Measurements from ENCODE around the gene SMOC2. TPM values are rescaled to one million over a fixed set of nuclear protein-coding genes. Genes with fewer than 3 reads are reported as not detected.

Gene SMOC2
- polyA plus RNA-seq, 1 of the 3 experiments (the other 2 are of a cell fraction) = not detected

DNA sequence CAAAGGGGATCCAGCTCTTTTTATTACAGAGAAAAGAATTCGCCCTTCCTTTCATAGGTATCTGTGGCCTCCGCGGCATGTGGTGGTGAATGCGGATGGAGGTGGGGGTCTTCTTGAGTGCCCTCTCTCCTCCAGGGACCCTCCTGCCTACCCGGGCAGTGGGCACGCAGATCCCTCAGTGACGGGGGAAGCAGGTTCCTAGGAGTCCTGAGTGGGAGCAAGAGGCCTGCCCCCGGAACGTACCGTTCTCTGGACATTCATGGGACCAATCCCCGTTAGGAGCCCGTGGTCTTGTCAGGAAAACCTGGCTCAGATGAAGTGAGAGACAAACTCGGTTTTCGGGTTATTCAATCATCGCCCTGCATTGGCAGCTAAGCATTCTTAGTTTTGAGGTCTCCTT lies 56.4 kb downstream of the SMOC2 start:
- H3K9me3 ChIP-seq = no peaks in the 10 kb centered on the region
- no peaks in the 10 kb centered on the region for H3K36me3 ChIP-seq (replicated peaks in 1 of 2; ENCODE audit: control insufficient read depth in 1 of 2, insufficient read depth in 2 of 2, low read length in 1 of 2)
- POLR2A ChIA-PET = no interaction called here
- H2AFZ ChIP-seq (ENCODE audit: low read depth) = no peak overlapping the region
- H3K4me1 ChIP-seq (ENCODE audit: control insufficient read depth in 1 of 2, insufficient read depth in 2 of 2, low read depth in 1 of 2, low read length in 1 of 2) = no peaks in the 10 kb centered on the region; a peak in 1 of 4 replicates
- H3K9me2 ChIP-seq = no peaks in the 10 kb centered on the region
- no peaks in the 10 kb centered on the region for H4K20me1 ChIP-seq (ENCODE audit: insufficient read depth)
- 60% methylated on average over 10 of the region's 15 CpGs for WGBS (ENCODE audit: low lambda C conversion rate)
- no peaks in the 10 kb centered on the region for H3K79me2 ChIP-seq (ENCODE audit: insufficient read depth)
- no peaks in the 10 kb centered on the region for H3F3A ChIP-seq (replicated peaks; ENCODE audit: insufficient read depth)
- CTCF ChIA-PET = no interaction called here
- H3K27ac ChIP-seq (ENCODE audit: low read depth in 2 of 2, low read length in 1 of 2) = no peak overlapping the region
- no peak overlapping the region for H3K4me2 ChIP-seq
- DNase-seq = no peak
- no peak for TF ChIP-seq GABPA (IDR thresholded peaks at IDR 0.05; ENCODE audit: low read depth)
- no peak for TF ChIP-seq FOXJ3 (CRISPR knock-in tag; IDR thresholded peaks at IDR 0.05)
- TF ChIP-seq, protein P1, sequence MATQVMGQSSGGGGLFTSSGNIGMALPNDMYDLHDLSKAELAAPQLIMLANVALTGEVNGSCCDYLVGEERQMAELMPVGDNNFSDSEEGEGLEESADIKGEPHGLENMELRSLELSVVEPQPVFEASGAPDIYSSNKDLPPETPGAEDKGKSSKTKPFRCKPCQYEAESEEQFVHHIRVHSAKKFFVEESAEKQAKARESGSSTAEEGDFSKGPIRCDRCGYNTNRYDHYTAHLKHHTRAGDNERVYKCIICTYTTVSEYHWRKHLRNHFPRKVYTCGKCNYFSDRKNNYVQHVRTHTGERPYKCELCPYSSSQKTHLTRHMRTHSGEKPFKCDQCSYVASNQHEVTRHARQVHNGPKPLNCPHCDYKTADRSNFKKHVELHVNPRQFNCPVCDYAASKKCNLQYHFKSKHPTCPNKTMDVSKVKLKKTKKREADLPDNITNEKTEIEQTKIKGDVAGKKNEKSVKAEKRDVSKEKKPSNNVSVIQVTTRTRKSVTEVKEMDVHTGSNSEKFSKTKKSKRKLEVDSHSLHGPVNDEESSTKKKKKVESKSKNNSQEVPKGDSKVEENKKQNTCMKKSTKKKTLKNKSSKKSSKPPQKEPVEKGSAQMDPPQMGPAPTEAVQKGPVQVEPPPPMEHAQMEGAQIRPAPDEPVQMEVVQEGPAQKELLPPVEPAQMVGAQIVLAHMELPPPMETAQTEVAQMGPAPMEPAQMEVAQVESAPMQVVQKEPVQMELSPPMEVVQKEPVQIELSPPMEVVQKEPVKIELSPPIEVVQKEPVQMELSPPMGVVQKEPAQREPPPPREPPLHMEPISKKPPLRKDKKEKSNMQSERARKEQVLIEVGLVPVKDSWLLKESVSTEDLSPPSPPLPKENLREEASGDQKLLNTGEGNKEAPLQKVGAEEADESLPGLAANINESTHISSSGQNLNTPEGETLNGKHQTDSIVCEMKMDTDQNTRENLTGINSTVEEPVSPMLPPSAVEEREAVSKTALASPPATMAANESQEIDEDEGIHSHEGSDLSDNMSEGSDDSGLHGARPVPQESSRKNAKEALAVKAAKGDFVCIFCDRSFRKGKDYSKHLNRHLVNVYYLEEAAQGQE (IDR thresholded peaks at IDR 0.05; ENCODE audit: low read depth, low read length) = no peak
- TF ChIP-seq YY1 (IDR thresholded peaks at IDR 0.05; ENCODE audit: low read depth) = no peak
- no peak for TF ChIP-seq NRF1 (IDR thresholded peaks at IDR 0.05; ENCODE audit: low read depth, low read length)
- TF ChIP-seq, protein P2, sequence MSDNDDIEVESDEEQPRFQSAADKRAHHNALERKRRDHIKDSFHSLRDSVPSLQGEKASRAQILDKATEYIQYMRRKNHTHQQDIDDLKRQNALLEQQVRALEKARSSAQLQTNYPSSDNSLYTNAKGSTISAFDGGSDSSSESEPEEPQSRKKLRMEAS (IDR thresholded peaks at IDR 0.05; ENCODE audit: low read depth) = no peak
- TF ChIP-seq NFIC (IDR thresholded peaks at IDR 0.05; ENCODE audit: borderline replicate concordance) = no peak
- TF ChIP-seq MXI1 (IDR thresholded peaks at IDR 0.05; ENCODE audit: low read depth, low read length) = no peak
- no peak for TF ChIP-seq TAF1 (IDR thresholded peaks at IDR 0.05; ENCODE audit: borderline replicate concordance, low read depth, low read length)
- TF ChIP-seq SMC3 (IDR thresholded peaks at IDR 0.05; ENCODE audit: low read depth, low read length) = no peak
- no peak for TF ChIP-seq RCOR1 (IDR thresholded peaks at IDR 0.05; ENCODE audit: low read length)
- TF ChIP-seq EP300 (IDR thresholded peaks at IDR 0.05; ENCODE audit: borderline replicate concordance in 1 of 2, low read depth in 1 of 2, low read length in 1 of 2) = no peak
- no peak for TF ChIP-seq SIN3A (IDR thresholded peaks at IDR 0.05; ENCODE audit: borderline replicate concordance, low read depth, low read length)
- TF ChIP-seq FOXM1 (IDR thresholded peaks at IDR 0.05; ENCODE audit: low read depth) = no peak
- TF ChIP-seq, protein P3, sequence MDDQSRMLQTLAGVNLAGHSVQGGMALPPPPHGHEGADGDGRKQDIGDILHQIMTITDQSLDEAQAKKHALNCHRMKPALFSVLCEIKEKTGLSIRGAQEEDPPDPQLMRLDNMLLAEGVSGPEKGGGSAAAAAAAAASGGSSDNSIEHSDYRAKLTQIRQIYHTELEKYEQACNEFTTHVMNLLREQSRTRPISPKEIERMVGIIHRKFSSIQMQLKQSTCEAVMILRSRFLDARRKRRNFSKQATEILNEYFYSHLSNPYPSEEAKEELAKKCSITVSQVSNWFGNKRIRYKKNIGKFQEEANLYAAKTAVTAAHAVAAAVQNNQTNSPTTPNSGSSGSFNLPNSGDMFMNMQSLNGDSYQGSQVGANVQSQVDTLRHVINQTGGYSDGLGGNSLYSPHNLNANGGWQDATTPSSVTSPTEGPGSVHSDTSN (IDR thresholded peaks at IDR 0.05) = no peak
- TF ChIP-seq, protein P4, sequence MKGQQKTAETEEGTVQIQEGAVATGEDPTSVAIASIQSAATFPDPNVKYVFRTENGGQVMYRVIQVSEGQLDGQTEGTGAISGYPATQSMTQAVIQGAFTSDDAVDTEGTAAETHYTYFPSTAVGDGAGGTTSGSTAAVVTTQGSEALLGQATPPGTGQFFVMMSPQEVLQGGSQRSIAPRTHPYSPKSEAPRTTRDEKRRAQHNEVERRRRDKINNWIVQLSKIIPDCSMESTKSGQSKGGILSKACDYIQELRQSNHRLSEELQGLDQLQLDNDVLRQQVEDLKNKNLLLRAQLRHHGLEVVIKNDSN (IDR thresholded peaks at IDR 0.05; ENCODE audit: borderline replicate concordance, low read depth) = no peak
- TF ChIP-seq, protein P5, sequence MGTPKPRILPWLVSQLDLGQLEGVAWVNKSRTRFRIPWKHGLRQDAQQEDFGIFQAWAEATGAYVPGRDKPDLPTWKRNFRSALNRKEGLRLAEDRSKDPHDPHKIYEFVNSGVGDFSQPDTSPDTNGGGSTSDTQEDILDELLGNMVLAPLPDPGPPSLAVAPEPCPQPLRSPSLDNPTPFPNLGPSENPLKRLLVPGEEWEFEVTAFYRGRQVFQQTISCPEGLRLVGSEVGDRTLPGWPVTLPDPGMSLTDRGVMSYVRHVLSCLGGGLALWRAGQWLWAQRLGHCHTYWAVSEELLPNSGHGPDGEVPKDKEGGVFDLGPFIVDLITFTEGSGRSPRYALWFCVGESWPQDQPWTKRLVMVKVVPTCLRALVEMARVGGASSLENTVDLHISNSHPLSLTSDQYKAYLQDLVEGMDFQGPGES (IDR thresholded peaks at IDR 0.05; ENCODE audit: low read depth, low read length) = no peak
- H3K4me3 ChIP-seq (ENCODE audit: low read depth in 2 of 2, low read length in 1 of 2) = no peak overlapping the region
- H3K27me3 ChIP-seq (ENCODE audit: insufficient read depth) = no peaks in the 10 kb centered on the region
- no peak overlapping the region for H3K9ac ChIP-seq
